NCI-H774 (cell line): ENCODE measurements around the gene DCPS.
"Not testable (repeated sequence)": the region's sequence is repeated elsewhere in the genome, so short reads cannot be mapped to it uniquely, and the experiment has no call there.

ENCODE experiments used
- DNase-seq: peaks from one replicate; lab custom pipeline; 2025; lab: John Stamatoyannopoulos, UW

Gene DCPS

DNA sequence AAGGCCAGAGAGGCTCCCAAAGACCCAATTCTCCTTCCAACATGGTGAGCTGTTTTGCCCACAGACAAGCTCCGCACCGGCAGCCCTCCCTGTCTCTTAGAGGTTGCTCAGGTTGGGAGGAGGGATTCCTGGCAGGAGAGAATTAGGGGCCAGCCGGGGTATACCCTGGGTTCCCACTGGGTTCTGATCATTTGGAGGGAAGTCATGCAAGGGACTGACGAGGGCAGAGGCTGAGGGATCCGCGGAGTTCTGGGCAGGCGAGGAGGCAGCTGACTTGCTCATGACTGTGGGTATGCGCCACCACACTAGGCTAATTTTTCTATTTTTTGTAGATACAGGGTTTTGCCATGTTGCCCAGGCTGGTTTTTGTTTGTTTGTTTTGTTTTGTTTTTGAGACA is 56.2 kb downstream of the DCPS start:
- DNase-seq, result no peak

DNA sequence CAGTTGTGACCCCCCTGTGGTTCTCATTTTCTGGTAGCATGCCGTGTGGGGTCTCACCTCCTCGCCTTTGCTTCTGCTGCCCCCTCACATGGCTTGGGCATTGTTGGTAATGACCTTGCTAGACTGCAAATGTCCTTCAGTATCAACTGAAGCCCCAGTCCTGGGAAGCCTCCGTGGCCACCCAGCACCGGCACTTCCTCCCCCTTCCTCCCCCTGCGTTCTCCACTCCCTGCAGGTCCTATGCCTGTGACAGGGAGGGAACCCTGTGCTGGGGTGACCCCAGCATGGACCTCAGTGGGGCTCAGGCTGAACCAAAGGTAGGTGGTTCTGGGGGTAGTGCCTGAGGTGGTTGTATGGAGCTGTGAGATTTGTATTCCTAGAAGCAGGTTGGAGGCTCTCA is 57.5 kb downstream of the DCPS start:
- no peak for DNase-seq

DNA sequence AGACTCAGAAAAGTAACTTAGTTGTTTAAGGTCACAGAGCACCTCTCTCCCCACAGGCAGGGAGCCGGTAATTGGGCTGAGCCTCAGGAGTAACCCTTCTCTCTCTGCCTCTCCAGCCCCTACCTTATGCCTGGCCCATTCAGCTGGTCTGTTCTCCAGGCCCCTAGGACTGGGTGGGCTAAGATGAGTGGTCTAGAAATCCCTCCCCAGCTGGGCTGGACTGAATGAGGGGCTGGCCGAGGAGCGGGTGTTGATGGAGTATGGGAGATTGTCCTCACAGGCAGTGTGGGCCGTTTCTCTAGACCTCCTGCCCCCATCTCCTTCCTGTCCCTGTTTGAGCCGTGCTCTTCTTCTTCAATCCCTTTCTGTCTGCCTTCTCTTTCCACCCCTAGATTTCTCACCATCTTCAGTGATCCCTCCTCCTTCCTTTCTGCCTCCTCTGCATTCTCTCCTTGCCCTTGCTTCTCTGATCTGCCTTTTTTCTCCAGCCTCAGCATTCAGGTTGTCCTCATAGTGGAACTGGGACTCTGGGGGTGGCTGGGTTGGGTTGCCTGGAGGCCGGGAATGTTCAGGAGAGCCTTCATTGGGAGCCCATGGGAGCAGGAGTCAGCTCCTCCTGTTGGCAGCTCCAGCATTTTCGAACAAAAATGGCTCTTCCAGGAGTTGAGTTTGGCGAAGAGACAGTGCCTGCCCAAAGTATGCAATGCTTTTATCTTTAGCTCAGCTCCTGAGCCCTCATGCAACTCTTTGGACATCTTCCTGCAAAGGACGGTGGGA is 59.2 kb downstream of the DCPS start:
- no peak for DNase-seq

DNA sequence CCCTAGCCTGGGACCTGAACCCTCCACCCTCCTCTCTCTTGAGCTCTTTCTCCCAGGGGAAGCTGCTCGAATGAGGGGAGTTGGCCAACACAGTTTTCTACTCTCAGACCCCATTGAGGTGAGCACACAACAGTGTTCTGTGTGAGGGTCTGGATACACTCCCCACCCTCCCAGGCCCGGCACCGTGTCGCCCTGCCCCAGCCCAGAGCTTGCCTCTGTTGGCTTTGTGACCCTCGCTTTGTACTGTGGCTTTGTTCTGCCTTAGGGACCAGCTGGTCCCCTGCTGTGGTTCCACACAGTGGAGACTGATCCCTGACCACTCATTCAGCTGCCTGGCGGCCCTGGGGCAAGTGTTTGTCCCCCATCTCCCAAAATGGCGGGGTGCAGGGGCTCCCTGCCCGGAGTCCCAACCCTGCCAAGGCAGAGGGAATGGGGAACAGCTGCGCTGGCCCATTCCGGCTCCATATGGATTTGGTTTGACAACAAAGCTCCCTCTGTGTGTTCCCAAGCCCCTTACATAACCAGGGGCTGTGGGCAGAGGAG is 59.9 kb downstream of the DCPS start:
- DNase-seq, result no peak

DNA sequence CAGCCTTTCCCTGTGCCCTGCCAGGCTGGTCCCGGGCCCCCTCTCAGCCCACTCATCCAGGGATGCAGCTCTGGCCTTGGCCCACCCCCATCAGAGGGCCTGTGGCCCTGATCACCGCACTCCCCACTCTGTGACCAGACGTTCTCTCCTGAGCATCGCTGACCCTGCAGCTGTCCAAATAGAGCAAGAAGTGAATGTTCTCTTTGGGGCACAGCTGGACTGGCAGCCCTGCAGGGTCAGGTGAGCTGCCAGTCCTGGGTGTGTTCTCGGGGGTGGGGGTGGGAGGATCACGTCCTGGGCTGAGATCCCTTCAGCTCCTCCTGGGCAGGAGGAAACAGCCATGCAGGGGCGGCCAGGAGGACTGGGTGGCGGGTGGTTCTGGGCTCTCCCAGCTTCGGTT is 60.9 kb downstream of the DCPS start:
- not testable (repeated sequence) for DNase-seq

DNA sequence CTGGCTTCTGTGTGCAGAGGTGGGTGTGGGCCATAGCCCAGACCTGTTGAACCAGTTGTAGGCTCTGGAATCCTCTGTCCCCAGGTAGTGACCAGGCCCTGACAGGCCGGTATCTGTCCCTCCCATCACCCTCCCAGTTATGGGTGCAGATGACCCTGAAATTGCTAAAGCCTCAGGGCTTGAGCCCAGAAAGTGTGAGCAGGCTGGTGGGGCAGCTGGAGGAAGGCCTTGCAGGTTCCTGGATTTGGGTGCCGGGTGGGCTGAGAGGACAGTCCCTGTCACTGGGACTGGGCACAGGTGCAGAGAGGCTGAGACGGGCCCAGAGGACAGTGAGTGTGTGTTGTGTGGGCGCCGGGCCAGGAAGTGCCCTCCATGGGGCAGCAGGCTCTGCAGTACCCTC is 61.6 kb downstream of the DCPS start:
- not testable (repeated sequence) for DNase-seq

DNA sequence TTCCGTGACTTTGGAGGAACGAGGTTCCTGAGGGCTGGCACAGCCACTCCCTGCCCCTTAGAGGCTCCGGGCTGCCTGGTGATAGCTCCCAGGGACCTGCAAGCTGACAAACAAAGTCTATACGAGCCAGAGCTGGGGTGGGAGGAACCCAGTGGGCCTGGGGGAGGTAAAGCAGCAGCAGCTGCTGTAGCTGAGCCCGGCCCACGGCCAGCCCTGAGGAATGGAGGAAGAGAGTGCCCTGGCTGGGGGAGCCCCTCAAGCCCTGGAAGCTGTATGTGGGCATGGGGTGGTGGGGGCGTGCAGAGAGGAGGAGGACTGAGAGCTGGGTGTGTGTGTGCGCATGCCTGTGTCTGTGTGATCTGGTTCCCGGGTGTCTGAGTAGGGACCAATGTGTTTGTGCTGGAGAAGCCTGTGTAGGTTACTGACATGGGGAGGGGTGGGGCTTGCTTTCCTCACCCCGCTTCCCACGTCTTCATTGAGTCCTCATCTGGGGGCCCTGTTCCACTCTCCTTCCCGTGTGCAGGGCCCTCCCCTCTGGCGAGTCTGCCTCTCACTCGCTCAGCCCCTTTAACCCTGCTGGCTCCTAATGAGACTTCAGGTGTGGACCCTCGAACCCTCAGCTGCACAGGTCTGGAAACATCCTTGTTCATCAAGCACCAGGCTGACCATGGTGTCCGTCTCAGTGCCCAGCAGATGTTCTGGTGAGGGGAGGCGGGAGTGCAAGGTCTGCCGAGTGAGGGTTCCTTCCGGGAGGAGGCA is 62.4 kb downstream of the DCPS start:
- no peak for DNase-seq

DNA sequence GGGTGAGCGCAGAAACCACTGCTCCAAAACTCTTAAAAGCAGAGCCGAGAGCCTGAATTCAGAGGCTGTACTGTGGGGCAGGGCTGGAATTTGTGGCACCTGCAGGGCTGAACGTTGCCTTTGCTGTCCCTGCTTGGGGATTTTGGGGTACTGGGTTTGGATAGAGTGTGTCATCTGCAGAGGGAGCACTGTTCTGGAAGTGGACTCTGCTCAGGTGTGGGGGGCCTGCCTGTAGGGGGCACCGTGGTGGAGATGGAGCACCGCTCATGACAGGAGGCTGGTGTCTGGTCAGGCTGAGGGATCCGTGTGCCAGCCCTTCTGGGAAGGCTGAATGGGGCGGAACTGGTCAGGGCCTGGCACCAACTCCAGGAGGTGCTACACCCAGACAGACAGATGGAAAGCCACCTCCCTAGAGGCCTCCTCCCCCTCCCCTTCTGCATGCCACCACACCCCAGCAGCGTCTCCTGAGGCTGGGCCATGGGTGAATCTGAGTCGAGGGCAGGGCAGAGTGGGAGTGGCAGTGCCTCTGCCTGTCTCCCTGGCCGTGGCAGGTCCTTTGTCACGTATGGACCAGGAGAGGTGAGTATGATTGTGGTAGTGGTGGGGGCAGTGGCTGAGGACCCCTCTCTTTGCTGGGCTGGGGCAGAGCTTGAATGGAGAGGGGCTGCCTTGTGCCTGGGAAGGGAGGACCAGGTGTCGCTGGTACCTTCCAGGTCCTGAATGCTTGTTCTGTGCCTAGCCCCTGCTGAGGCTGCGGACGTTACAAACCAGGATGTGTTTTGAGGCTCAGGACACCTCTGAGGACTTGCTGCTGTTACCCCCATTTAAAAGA is 63.2 kb downstream of the DCPS start:
- not testable (repeated sequence) for DNase-seq

DNA sequence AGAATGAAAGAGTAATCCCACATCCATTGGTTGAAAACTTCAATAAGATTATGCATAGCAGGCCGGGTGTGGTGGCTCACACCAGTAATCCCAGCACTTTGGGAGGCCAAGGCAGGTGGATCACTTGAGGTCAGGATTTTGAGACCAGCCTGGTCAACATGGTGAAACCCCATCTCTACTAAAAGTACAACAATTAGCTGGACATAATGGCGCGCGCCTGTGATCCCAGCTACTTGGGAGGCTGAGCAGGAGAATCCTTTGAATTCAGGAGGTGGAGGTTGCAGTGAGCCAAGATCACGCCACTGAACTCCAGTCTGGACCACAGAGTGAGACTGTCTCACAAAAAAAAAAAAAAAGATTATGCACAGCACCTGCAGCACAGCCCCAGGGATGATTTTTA is 63.9 kb downstream of the DCPS start:
- DNase-seq, result not testable (repeated sequence)

DNA sequence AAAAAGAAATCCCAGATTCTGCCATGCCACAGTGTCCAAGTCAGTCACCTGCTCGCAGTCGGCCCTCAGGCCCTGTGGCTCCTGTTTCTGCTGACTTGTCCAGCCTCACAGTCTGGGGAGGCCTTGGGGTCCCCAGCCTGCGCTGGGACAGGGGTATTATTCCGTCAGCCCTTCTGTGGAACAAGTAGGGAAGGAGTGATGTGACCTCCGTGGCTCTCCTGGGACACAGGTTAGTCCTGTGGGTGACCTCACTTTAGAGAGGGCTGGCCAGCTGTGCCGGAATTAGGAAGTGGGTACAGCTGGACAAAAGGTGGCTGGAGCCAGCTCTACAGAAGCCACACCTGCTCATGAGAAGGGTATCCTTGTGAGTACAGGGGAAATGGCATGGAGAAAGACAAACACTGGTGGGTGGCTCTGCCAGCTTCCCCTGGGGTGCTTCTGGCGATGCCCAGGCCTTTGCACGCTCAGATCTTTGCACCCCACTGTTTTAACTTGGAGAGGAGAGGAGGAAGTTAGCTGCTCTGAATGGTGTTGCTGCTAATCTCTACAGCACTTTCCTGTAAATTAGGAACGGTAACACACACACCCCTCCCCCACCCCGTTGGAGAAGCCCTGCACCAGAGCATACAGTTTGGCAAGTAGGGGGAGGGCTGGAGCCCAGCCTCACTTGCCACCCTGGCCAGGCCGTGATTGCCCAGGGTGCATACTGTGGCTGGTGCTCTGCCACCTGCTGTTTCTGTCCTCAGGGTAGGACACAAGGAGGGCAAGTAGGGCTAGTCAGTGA is 64.7 kb downstream of the DCPS start:
- peak; percentile 74 for DNase-seq

DNA sequence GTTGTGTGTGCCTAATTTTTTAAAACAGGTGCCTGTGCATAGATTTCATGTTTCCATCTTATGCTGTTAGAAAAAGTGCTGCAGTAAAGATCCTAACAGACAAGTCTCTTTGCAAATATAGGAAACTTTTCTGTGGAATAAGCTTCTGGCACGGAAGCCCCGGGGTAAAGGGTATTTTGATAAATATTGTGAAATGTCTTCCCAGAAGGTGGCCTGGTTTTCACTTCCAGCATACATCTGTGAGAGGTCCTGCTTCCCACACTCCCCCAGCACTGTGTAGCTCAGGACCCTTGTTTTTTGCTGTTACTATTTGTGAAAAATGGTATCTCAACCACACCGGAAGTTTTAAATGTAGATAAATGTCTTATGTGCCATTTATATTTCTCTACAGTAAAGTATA is 66.2 kb downstream of the DCPS start:
- DNase-seq, result no peak

DNA sequence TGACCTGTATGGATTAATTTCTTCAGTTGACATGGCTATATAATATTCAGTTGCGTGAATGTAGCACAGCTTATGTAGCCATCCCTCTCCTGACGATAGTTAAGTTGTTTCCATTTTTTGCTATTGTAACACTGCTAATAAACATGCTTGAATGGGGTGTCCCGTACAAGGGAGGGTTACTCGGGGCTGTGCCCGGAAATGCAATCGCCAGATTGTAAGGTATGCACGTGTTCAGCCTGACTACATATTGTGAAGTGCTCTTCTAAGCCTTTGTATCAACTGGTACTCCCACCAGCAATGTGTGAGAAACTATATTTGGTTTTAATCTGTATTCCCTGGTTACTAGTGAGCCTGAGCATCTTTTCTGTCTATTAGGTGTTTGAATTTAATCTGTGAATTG is 67.7 kb downstream of the DCPS start:
- no peak for DNase-seq

DNA sequence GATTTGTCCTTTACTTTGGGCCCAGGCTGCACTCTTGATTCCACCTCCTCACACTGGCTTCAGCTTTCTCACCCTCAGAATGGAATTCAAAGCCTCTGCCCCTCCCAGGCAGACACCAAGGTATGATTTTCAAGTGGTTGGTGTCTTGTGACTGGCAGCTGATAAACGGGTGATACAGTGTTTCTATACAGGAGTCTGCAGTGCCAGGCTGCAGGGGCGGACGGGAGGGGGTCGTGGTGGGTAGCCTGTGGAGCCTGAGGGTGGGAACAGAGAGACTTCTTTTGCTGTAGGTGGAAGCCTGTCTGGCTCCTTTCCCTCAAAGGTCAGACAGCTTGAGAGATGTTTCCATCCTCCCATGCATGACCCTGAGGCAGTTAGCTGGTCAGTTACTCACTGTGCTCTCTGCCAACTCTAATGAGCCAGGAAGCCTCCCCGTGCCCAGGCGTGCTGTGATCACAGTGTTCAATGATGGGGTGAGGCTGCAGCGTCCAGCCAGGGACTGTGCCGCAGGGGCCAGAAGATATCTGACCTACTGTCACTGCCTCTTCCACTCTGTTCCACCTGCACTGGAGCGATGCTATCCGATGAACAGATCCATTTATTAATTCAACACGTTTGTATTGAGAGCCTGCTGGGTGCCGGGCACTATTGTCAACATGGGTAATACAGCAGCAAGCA is 69.7 kb downstream of the DCPS start:
- not testable (repeated sequence) for DNase-seq

DNA sequence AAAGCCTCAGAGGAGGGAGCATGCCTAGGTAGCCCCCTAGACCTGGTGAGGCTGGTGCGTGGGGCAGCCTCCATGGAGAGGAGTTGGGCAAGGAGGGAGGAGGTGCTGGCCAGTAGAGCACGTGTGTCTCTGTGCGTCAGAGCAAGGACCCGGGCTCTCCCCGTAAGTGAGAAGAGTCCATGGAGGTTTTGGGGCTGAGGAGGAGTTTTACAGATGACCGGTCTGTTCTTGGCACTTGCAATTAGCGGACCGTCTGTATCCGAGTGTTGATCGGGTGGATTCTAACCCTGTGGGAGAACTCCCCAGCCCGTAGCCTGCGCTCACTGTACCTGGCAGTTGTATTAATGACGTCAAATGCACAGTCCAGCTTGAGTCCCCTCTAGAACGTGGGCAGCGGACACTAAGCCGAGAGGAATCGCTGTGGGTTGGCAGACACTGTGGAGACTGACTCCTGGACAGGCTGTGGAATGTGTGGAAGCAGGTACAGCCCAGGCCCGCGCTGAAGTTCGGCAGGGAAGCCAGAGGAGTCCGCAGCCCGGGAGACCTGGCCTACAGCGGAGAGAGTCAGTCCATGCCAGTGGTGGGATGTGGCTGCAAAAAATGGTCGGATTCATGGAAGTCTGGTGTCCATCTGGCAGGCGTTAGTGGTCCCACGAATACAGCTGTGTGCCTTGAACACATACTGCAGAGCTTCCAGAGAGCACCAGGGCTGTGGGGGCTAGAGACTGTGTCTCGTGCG is 70.9 kb downstream of the DCPS start:
- DNase-seq, result not testable (repeated sequence)

DNA sequence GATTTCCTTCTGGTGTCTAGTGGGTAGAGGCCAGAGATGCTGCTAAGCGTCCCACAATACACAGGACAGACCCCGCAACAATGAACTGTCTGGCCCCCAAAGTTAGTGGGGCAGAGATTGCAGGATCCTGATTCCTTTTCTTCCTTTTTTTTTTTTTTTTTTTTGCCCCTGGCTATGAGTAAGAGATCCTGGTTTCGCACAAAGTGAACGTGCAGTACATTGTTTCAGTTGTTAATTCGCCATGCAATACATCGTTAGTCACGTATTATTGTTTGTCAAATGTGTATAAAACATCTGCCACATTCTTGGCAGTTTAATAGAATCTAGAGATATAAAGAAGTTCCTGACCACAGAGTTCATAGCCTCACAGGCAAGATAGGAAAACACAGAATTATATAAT is 71.9 kb downstream of the DCPS start:
- peak; percentile 88 for DNase-seq

DNA sequence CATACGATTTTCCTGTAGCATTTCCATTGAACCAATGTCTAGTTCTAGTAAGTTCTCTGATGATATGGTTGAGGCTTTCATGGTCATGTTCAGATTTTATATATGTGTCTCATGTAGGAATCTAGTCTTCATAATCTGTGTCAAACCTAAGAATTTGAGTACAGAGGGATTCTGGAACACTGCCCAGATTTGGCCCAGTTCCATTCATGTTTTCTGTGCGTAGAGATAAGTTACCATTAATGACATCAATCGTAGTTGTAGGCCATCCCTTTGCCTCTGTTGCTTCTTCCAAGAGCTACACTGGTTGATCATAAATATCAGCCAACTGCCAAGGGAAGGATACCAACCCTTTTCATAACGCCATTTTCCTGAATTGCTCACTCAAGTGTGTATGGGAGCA is 74.9 kb downstream of the DCPS start:
- no peak for DNase-seq

DNA sequence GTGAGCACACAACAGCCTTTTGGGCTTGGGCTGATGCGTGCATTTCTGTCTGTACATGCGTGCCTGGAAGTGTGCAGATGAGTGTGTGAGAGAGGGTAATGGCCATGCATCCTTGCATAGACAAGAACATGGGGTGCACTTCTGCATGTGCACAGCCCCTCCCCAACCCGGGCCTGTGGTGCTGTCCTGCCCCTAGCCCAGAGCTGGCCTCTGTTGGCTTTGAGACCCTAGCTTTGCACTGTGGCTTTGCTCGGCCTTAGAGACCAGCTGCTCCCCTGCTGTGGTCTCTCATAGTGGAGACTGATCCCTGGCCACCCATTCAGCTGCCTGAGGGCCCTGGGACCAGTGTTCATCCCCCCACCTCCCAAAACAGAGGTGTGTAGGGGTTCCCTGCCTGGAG is 77.0 kb downstream of the DCPS start:
- no peak for DNase-seq

DNA sequence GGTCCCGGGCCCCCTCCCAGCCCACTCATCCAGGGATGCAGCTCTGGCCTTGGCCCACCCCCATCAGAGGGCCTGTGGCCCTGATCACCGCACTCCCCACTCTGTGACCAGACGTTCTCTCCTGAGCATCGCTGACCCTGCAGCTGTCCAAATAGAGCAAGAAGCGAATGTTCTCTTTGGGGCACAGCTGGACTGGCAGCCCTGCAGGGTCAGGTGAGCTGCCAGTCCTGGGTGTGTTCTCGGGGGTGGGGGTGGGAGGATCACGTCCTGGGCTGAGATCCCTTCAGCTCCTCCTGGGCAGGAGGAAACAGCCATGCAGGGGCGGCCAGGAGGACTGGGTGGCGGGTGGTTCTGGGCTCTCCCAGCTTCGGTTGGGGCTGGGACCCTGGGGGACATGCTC is 78.1 kb downstream of the DCPS start:
- DNase-seq, result not testable (repeated sequence)

DNA sequence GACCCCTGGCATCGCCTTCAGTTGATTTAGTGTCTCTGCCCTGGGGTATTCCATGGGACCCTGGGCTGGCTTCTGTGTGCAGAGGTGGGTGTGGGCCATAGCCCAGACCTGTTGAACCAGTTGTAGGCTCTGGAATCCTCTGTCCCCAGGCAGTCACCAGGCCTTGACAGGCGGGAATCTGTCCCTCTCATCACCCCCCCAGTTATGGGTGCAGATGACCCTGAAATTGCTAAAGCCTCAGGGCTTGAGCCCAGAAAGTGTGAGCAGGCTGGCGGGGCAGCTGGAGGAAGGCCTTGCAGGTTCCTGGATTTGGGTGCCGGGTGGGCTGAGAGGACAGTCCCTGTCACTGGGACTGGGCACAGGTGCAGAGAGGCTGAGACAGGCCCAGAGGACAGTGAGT is 78.8 kb downstream of the DCPS start:
- DNase-seq, result not testable (repeated sequence)
